ENCODE data around the gene PPIG. TPM values are rescaled to one million over a fixed set of nuclear protein-coding genes. Genes with fewer than 3 reads are reported as not detected.

PPIG gene
- total RNA-seq, 4 donors from 2014 or later, result 26.1 to 53.8 (median 37.1) TPM

DNA sequence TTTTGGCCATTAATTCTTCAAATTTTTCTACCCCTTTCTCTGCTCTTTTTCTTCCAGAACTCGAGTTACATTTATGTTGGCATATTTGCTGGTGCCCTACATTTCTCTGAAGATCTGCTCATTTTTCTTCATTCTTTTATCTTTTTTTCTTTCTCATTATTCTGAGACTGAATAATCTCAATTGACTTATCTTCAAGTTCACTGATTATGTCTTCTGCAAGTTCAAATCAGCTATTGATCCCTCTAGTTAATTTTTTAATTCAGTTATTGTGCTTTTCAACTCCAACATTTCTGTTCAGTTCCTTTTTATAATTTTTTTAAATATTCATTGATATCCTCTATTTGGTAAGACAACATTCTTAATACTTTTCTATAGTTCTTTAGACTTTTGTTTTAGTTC is 106.8 kb downstream of the PPIG start:
- Histone ChIP-seq H3K36me3 (peaks cover 0 to 5% (median 0%) of the 10 kb centered on the region in 3 donors), H3K27ac (no peak overlapping the region), H3K9me3 (peaks cover 0 to 25% (median 0%) of the 10 kb centered on the region in 4 donors), H3K4me3 (no peak overlapping the region), H3K27me3 (no peaks in the 10 kb centered on the region), H3K4me1 (peaks cover 0 to 19% (median 5%) of the 10 kb centered on the region in 4 donors)
- WGBS, 2 donors, result 80 to 84% methylated on average over 1 of the region's 1 CpG
- no peak for DNase-seq (ENCODE audit: low spot score in 2 of 2)
- TF ChIP-seq, protein P1, sequence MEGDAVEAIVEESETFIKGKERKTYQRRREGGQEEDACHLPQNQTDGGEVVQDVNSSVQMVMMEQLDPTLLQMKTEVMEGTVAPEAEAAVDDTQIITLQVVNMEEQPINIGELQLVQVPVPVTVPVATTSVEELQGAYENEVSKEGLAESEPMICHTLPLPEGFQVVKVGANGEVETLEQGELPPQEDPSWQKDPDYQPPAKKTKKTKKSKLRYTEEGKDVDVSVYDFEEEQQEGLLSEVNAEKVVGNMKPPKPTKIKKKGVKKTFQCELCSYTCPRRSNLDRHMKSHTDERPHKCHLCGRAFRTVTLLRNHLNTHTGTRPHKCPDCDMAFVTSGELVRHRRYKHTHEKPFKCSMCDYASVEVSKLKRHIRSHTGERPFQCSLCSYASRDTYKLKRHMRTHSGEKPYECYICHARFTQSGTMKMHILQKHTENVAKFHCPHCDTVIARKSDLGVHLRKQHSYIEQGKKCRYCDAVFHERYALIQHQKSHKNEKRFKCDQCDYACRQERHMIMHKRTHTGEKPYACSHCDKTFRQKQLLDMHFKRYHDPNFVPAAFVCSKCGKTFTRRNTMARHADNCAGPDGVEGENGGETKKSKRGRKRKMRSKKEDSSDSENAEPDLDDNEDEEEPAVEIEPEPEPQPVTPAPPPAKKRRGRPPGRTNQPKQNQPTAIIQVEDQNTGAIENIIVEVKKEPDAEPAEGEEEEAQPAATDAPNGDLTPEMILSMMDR (IDR thresholded peaks at IDR 0.05), result no peak
- TF ChIP-seq EP300 (IDR thresholded peaks at IDR 0.05), result no peak

Other genes starting within 250 kb of the PPIG start
- not detected for gene LRP2, start 221.8 kb upstream of the PPIG start, total RNA-seq
- 10 to 100 TPM; 14.4 to 21.6 (median 18.8) TPM for gene BBS5, start 104.9 kb upstream of the PPIG start, total RNA-seq
- gene KLHL41, start 74.6 kb upstream of the PPIG start, total RNA-seq, result 1 to 10 TPM in 3 of 4 donors, under 1 TPM in 1; 0.90 to 2.3 (median 1.7) TPM
- gene FASTKD1, start 10.5 kb upstream of the PPIG start, total RNA-seq, result 10 to 100 TPM in 2 of 4 donors, 1 to 10 TPM in 2; 6.7 to 12.6 (median 9.3) TPM
- gene CFAP210, start 110.1 kb downstream of the PPIG start, total RNA-seq, result under 1 TPM in 2 of 4 donors, not detected in 2; 0.60 to 0.87 TPM
- 10 to 100 TPM in 1 of 4 donors, 1 to 10 TPM in 3; 7.1 to 17.3 (median 7.6) TPM for gene PHOSPHO2, start 110.1 kb downstream of the PPIG start, total RNA-seq
- 10 to 100 TPM in 1 of 4 donors, 1 to 10 TPM in 3; 3.9 to 17.2 (median 7.8) TPM for gene KLHL23, start 149.5 kb downstream of the PPIG start, total RNA-seq
- gene SSB, start 214.5 kb downstream of the PPIG start, total RNA-seq, result 10 to 100 TPM; 53.9 to 79.2 (median 63.2) TPM
- gene METTL5, start 240.6 kb downstream of the PPIG start, total RNA-seq, result 10 to 100 TPM; 41.0 to 83.5 (median 47.2) TPM
- 100 to 1,000 TPM in 1 of 4 donors, 10 to 100 TPM in 3; 87.4 to 101 (median 97.3) TPM for gene UBR3, start 243.1 kb downstream of the PPIG start, total RNA-seq

Measured in tibial nerve (tissue), 4 donors.